GM19099 (cell line): ENCODE results near the gene KRTAP4-11.
"Not testable (repeated sequence)": the region's sequence is repeated elsewhere in the genome, so short reads cannot be mapped to it uniquely, and the experiment has no call there.

Experiments
- POLR2A ChIP-seq: IDR thresholded peaks from 3 replicates; pipeline ENCODE4 v1.6.1; 2011; ENCODE audit warnings: low read depth; ENCODE audit not compliant: insufficient read length; ENCODE audit errors: extremely low read depth

KRTAP4-11 gene

GRCh38 chr17:41127371-41127770 lies 9.2 kb upstream of the KRTAP4-11 start:
- TF ChIP-seq POLR2A = no peak

- no peak for TF ChIP-seq POLR2A
Observed at GRCh38 chr17:41126412-41126811, 8.2 kb upstream of the KRTAP4-11 start.

- TF ChIP-seq POLR2A = no peak
Observed at GRCh38 chr17:41125064-41125463, 6.9 kb upstream of the KRTAP4-11 start.

DNA sequence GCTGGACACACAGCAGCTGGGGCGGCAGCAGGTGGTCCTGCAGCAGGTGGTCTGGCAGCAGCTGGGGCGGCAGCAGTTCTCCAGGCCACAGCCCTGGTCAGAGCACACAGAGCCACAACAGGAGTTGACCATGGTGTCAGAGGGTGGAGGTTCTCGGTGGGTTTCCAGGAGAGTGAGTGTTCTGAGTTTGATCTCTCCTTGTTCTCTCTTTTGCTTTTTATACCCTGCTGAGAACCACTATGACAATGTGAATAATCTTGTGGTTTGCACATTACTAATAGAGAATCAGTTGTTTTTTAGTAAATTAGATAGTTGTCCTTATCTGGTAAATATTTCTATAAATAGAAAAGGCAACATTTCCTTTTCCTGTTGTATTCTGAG lies 5.8 kb upstream of the KRTAP4-11 start, which contains the start of gene KRTAP4-12:
TSS of gene KRTAP4-12 (minus strand) at position 192 of the 381 bp plus-strand sequence. CDS start at position 132, 60 bp downstream.
- not testable (repeated sequence) for TF ChIP-seq POLR2A

GRCh38 chr17:41121742-41122141 lies 3.6 kb upstream of the KRTAP4-11 start:
- no peak for TF ChIP-seq POLR2A

DNA sequence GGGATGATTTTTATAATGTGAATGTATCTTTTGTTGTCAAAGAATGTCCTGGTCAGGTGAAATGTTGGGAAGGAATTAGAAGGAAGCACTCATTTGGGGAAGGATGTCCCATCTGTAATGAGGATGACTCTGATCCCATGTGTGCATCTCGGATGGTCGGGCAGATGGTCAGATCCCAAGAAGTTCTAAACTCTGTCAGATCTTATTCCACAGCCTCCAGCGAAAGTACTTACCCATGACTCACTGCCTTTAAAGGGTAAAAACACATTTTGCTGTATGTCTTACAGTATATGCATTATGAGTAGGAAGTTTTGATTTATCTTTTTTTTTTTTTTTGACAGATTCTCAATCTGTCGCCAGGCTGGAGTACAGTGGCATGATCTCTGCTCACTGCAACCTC lies 548 bp upstream of the KRTAP4-11 start:
- no peak for TF ChIP-seq POLR2A

DNA sequence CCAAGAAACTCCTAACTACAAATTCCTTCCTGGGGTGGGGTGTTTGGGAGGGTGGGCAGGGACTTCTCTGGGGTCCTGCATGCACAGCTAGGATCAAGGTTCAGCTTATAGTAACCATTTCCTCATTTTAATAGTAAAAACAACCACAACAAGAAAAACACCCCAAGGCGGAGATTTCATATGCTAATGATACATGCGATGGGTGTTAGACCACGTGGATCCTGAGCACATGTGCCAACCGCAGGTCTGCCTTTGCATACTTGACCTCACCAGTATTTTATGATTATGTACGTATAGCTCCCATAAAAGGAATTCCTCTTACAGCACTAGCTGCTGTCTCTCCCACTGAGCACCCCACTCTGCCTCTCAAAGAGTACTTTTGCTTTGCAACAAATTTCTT lies 1.9 kb downstream of the KRTAP4-11 start:
- TF ChIP-seq POLR2A = no peak

GRCh38 chr17:41111151-41111885 lies 6.9 kb downstream of the KRTAP4-11 start:
- TF ChIP-seq POLR2A = no peak

DNA sequence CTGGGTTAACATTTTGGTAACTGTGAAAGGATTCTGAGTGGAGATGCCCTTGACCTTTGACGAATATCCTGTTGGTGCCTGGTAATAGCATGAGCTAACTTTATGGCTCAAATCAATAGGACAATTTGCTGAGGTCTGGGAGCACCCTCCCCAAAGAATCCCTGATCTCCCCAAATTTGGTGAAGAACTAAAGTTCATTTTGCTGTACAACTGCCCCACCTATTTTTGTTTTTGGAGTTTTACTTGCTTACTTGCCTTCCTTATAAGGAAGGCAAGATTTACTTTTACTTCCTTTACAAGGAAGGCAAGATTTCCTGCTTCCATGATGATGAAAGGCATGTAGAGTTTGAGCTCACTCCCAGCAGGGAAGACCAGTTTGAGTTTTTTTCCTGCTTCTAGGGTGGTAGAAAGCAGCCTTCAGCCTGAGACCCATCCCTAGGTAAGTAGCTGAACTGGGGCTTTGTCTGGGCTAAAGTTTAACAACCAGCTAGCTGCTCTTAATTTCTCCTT lies 10.2 kb downstream of the KRTAP4-11 start:
- no peak for TF ChIP-seq POLR2A

DNA sequence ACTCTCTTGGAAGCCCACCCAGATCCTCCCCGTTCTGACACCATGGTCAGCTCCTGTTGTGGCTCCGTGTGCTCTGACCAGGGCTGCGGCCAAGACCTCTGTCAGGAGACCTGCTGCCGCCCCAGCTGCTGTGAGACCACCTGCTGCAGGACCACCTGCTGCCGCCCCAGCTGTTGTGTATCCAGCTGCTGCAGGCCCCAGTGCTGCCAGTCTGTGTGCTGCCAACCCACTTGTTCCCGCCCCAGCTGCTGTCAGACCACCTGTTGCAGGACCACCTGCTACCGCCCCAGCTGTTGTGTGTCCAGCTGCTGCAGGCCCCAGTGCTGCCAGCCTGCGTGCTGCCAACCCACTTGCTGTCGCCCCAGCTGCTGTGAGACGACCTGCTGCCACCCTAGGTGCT lies 12.8 kb downstream of the KRTAP4-11 start, which contains the start of gene KRTAP4-9:
TSS of gene KRTAP4-9 (plus strand) at position 43 of the 400 bp plus-strand sequence. CDS start at position 43, 0 bp downstream.
- TF ChIP-seq POLR2A = not testable (repeated sequence)

GRCh38 chr17:41103896-41104295 lies 14.3 kb downstream of the KRTAP4-11 start:
- TF ChIP-seq POLR2A = no peak

GRCh38 chr17:41101586-41102259 lies 16.4 kb downstream of the KRTAP4-11 start, which contains the start of gene KRTAP4-16:
Gene KRTAP4-16 (minus strand): TSS chr17:41102209. CDS start chr17:41102209, 0 bp downstream.
- TF ChIP-seq POLR2A = no peak

DNA sequence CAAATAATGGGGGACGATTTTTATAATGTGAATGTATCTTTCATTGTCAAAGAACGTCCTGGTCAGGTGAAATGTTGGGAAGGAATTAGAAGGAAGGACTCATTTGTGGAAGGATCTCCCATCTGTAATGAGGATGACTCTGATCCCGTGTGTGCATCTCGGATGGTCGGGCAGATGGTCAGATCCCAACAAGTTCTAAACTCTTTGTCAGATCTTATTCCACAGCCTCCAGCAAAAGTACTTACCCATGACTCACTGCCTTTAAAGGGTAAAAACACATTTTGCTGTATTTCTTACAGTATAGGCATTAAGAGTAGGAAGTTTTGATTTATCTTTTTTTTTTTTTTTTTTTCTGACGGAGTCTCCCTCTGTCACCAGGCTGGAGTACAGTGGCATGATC lies 19.7 kb downstream of the KRTAP4-11 start:
- no peak for TF ChIP-seq POLR2A

GRCh38 chr17:41098042-41098441 lies 20.1 kb downstream of the KRTAP4-11 start, which contains the start of gene KRTAP4-8:
Gene KRTAP4-8 (minus strand): TSS chr17:41098142. CDS start chr17:41098084, 58 bp downstream.
- no peak for TF ChIP-seq POLR2A

DNA sequence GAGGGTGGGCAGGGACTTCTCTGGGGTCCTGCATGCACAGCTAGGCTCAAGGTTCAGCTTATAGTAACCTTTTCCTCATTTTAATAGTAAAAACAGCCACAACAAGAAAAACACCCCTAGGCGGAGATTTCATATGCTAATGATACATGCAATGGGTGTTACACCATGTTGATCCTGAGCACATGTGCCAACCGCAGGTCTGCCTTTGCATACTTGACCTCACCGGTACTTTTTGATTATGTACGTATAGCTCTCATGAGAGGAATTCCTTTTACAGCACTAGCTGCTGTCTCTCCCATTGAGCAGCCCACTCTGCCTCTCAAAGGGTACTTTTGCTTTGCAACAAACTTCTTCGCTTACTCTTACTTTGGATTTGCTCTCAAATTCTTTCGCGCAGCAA lies 22.1 kb downstream of the KRTAP4-11 start:
- TF ChIP-seq POLR2A = no peak

- not testable (repeated sequence) for TF ChIP-seq POLR2A
Observed at GRCh38 chr17:41084100-41084856, 33.9 kb downstream of the KRTAP4-11 start, which contains the start of gene KRTAP4-7. Gene KRTAP4-7 (plus strand): TSS chr17:41084150. CDS start chr17:41084207, 57 bp downstream.

- TF ChIP-seq POLR2A = no peak
Observed at GRCh38 chr17:41082626-41083025, 35.5 kb downstream of the KRTAP4-11 start.
